ENCODE measurements around the gene DYRK2.

Gene DYRK2

GRCh38 chr12:67646775-67647174 is 1.8 kb upstream of the DYRK2 start:
- no peak for DNase-seq (ENCODE audit: low read depth)

GRCh38 chr12:67647181-67647798 is 1.3 kb upstream of the DYRK2 start:
- no peak for DNase-seq (ENCODE audit: low read depth)

- DNase-seq (ENCODE audit: low read depth): peak; percentile 92
Observed at GRCh38 chr12:67647799-67648520, 585 bp upstream of the DYRK2 start.

- DNase-seq (ENCODE audit: low read depth): no peak
Observed at GRCh38 chr12:67649261-67649569, 670 bp downstream of the DYRK2 start.

- DNase-seq (ENCODE audit: low read depth): peak; percentile 55
Observed at GRCh38 chr12:67649570-67650387, 1.2 kb downstream of the DYRK2 start.

- DNase-seq (ENCODE audit: low read depth): peak; percentile 26
Observed at GRCh38 chr12:67650388-67651131, 2.0 kb downstream of the DYRK2 start.

GRCh38 chr12:67651132-67651695 is 2.7 kb downstream of the DYRK2 start:
- DNase-seq (ENCODE audit: low read depth): peak; percentile 67

GRCh38 chr12:67655829-67656228 is 7.3 kb downstream of the DYRK2 start:
- no peak for DNase-seq (ENCODE audit: low read depth)

- DNase-seq (ENCODE audit: low read depth): peak; percentile 39
Observed at GRCh38 chr12:67656251-67656650, 7.7 kb downstream of the DYRK2 start.

GRCh38 chr12:67658486-67658885 is 9.9 kb downstream of the DYRK2 start:
- DNase-seq (ENCODE audit: low read depth): no peak

- DNase-seq (ENCODE audit: low read depth): no peak
Observed at GRCh38 chr12:67659292-67659691, 10.7 kb downstream of the DYRK2 start.

- DNase-seq (ENCODE audit: low read depth): peak; percentile 94
Observed at GRCh38 chr12:67661311-67662021, 12.9 kb downstream of the DYRK2 start.

GRCh38 chr12:67662910-67663538 is 14.5 kb downstream of the DYRK2 start:
- DNase-seq (ENCODE audit: low read depth): peak; percentile 97

- no peak for DNase-seq (ENCODE audit: low read depth)
Observed at GRCh38 chr12:67664171-67664570, 15.6 kb downstream of the DYRK2 start.

GRCh38 chr12:67665679-67666078 is 17.1 kb downstream of the DYRK2 start:
- no peak for DNase-seq (ENCODE audit: low read depth)

- peak; percentile 17 for DNase-seq (ENCODE audit: low read depth)
Observed at GRCh38 chr12:67666605-67667004, 18.1 kb downstream of the DYRK2 start.

GRCh38 chr12:67667276-67668073 is 18.9 kb downstream of the DYRK2 start:
- peak; percentile 62 for DNase-seq (ENCODE audit: low read depth)

- DNase-seq (ENCODE audit: low read depth): peak; percentile 15
Observed at GRCh38 chr12:67669217-67669933, 20.8 kb downstream of the DYRK2 start.

GRCh38 chr12:67669934-67670631 is 21.5 kb downstream of the DYRK2 start:
- peak; percentile 90 for DNase-seq (ENCODE audit: low read depth)
